Activated CD4-positive, alpha-beta T cell treated with anti-CD3 and anti-CD28 coated beads, Interleukin-2, amount 50 U/mL, for 16 hours (primary cell): ENCODE data around the gene SEC23A.

Experiments used
- DNase-seq: peaks from one replicate; pipeline ENCODE4 v3.0.0-alpha.2; 2020

The SEC23A gene

GRCh38 chr14:38982837-38983236 lies 120.2 kb downstream of the SEC23A start:
- DNase-seq = no peak

GRCh38 chr14:38982278-38982677 lies 120.8 kb downstream of the SEC23A start:
- DNase-seq = no peak
